H1 (cell line): ENCODE data around the gene SWT1. TPM values are rescaled to one million over a fixed set of nuclear protein-coding genes. Genes with fewer than 3 reads are reported as not detected.

Experiments
- BACH1 ChIP-seq: IDR thresholded peaks from 2 replicates; pipeline ENCODE4 v1.6.1; 2012; ENCODE audit warnings: low read length, improper control_type of control experiment
- KDM5A ChIP-seq: fragments of 200-600 bp; IDR thresholded peaks from 2 replicates; pipeline ENCODE4 v1.7.1; 2012; ENCODE audit warnings: mild to moderate bottlenecking, low read length, inconsistent platforms, mixed read lengths
- MAFK ChIP-seq: IDR thresholded peaks from 2 replicates; pipeline ENCODE4 v1.6.1; 2012; ENCODE audit warnings: low read depth, mild to moderate bottlenecking, improper control_type of control experiment, low read length
- POLR2A ChIP-seq, 2 experiments: IDR thresholded peaks; 1 replicate in 1 of 2; 2 replicates in 1 of 2; pipeline ENCODE4 v1.6.1; 2011; ENCODE audit warnings: low read depth in 2 of 2, low read length in 2 of 2, mild to moderate bottlenecking in 2 of 2; ENCODE audit errors: control extremely low read depth in 1 of 2
- SIN3A ChIP-seq, 2 experiments: IDR thresholded peaks in 1 of 2; conservative IDR thresholded peaks in 1 of 2; 2 replicates each; pipeline ENCODE4 v1.6.1; 2011 to 2012; ENCODE audit warnings: low read length in 2 of 2, improper control_type of control experiment in 1 of 2, low read depth in 1 of 2, mild to moderate bottlenecking in 1 of 2
- SP1 ChIP-seq: IDR thresholded peaks from 2 replicates; pipeline ENCODE4 v1.6.1; 2011; ENCODE audit warnings: low read depth, low read length
- SP2 ChIP-seq: IDR thresholded peaks from 2 replicates; pipeline ENCODE4 v1.6.1; 2012; ENCODE audit warnings: mild to moderate bottlenecking, low read length, inconsistent platforms
- SP4 ChIP-seq: IDR thresholded peaks from 2 replicates; pipeline ENCODE4 v1.6.1; 2012; ENCODE audit warnings: low read length, inconsistent platforms
- TAF1 ChIP-seq: IDR thresholded peaks from 2 replicates; pipeline ENCODE4 v1.6.1; 2011; ENCODE audit warnings: mild to moderate bottlenecking, low read depth, low read length
- polyA plus RNA-seq, 7 experiments: library from polyadenylated mRNA; depleted of rRNA in 3 of 7; stranded (reverse) in 5 of 7; unstranded in 2 of 7; fragments of >200 nt in 5 of 7; fragments of 200-250 nt in 2 of 7; gene quantifications; 1 replicate in 5 of 7; 2 replicates in 1 of 7; 4 replicates in 1 of 7; pipeline versions ENCODE4 v1.2.1 to v1.2.3, GENCODE V29; 2011 to 2013; ENCODE audit warnings: missing spikeins in 2 of 7, mixed read lengths in 2 of 7
- total RNA-seq: library from RNA; stranded (reverse); fragmentation: NEBNext Ultra II Directional; extraction: Animal tissue kit (Norgen Biotek cat#: 25700); gene quantifications from 2 replicates; pipeline ENCODE4 v1.2.1, GENCODE V29; 2021
- TF ChIP-seq, protein P1 (sequence below): fragments of 300-600 bp; sonication (generic); IDR thresholded peaks from 2 replicates; pipeline ENCODE4 v1.7.1; 2012; ENCODE audit warnings: low read length, moderate library complexity, mild to moderate bottlenecking, inconsistent platforms; ENCODE audit not compliant: insufficient replicate concordance

SWT1 gene
- total and polyA plus RNA-seq, 2 of the 8 experiments (the other 6 are each of a cell fraction or from before 2014, with no cell fraction given): 1.4 to 6.2 TPM

DNA sequence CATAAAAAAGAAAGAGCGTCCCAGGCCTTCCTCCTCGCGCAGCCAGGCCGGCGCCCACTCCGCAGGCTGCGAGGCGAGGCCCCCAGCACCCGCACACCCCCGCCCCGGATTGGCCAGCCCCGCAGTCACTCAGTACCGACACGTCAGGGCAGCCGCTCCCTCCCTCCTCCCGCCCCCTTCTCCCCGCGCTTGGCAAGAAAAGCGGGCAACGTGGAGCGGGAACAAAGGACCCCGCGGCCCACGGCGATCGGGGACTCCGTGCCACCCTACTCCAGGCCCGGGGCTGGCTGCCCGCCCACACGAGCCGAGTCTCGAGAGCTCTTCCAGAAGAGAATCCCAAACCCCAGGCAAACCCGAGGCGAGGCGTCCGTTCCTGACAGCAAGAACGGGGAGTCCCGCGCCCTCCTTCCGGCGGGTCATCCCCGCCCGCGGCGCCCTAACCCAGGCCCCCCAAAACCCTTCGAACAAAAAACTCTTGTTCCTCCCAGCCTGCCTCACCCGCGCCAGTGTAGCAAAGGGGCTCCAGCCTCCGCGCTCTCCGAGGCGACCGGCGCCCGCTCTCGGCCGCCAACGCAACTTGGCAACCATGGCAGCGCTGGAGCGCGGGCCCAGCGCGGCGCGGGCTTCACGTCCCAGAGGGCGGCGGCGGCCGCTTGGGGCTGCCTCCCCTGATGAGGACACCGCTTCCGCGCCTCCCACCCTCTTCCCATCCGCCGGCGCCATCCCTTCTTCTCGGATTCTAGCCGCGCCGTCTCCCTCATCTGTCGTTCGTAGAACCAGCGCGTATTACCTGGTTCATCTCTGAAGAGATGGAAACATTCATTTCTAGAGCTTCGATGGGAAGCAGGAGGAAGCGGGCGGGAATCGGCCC is 159.4 kb downstream of the SWT1 start (continued):
- no peak for TF ChIP-seq MAFK
- TF ChIP-seq TAF1: peak; percentile 72
- no peak for TF ChIP-seq BACH1
- TF ChIP-seq, protein P1, sequence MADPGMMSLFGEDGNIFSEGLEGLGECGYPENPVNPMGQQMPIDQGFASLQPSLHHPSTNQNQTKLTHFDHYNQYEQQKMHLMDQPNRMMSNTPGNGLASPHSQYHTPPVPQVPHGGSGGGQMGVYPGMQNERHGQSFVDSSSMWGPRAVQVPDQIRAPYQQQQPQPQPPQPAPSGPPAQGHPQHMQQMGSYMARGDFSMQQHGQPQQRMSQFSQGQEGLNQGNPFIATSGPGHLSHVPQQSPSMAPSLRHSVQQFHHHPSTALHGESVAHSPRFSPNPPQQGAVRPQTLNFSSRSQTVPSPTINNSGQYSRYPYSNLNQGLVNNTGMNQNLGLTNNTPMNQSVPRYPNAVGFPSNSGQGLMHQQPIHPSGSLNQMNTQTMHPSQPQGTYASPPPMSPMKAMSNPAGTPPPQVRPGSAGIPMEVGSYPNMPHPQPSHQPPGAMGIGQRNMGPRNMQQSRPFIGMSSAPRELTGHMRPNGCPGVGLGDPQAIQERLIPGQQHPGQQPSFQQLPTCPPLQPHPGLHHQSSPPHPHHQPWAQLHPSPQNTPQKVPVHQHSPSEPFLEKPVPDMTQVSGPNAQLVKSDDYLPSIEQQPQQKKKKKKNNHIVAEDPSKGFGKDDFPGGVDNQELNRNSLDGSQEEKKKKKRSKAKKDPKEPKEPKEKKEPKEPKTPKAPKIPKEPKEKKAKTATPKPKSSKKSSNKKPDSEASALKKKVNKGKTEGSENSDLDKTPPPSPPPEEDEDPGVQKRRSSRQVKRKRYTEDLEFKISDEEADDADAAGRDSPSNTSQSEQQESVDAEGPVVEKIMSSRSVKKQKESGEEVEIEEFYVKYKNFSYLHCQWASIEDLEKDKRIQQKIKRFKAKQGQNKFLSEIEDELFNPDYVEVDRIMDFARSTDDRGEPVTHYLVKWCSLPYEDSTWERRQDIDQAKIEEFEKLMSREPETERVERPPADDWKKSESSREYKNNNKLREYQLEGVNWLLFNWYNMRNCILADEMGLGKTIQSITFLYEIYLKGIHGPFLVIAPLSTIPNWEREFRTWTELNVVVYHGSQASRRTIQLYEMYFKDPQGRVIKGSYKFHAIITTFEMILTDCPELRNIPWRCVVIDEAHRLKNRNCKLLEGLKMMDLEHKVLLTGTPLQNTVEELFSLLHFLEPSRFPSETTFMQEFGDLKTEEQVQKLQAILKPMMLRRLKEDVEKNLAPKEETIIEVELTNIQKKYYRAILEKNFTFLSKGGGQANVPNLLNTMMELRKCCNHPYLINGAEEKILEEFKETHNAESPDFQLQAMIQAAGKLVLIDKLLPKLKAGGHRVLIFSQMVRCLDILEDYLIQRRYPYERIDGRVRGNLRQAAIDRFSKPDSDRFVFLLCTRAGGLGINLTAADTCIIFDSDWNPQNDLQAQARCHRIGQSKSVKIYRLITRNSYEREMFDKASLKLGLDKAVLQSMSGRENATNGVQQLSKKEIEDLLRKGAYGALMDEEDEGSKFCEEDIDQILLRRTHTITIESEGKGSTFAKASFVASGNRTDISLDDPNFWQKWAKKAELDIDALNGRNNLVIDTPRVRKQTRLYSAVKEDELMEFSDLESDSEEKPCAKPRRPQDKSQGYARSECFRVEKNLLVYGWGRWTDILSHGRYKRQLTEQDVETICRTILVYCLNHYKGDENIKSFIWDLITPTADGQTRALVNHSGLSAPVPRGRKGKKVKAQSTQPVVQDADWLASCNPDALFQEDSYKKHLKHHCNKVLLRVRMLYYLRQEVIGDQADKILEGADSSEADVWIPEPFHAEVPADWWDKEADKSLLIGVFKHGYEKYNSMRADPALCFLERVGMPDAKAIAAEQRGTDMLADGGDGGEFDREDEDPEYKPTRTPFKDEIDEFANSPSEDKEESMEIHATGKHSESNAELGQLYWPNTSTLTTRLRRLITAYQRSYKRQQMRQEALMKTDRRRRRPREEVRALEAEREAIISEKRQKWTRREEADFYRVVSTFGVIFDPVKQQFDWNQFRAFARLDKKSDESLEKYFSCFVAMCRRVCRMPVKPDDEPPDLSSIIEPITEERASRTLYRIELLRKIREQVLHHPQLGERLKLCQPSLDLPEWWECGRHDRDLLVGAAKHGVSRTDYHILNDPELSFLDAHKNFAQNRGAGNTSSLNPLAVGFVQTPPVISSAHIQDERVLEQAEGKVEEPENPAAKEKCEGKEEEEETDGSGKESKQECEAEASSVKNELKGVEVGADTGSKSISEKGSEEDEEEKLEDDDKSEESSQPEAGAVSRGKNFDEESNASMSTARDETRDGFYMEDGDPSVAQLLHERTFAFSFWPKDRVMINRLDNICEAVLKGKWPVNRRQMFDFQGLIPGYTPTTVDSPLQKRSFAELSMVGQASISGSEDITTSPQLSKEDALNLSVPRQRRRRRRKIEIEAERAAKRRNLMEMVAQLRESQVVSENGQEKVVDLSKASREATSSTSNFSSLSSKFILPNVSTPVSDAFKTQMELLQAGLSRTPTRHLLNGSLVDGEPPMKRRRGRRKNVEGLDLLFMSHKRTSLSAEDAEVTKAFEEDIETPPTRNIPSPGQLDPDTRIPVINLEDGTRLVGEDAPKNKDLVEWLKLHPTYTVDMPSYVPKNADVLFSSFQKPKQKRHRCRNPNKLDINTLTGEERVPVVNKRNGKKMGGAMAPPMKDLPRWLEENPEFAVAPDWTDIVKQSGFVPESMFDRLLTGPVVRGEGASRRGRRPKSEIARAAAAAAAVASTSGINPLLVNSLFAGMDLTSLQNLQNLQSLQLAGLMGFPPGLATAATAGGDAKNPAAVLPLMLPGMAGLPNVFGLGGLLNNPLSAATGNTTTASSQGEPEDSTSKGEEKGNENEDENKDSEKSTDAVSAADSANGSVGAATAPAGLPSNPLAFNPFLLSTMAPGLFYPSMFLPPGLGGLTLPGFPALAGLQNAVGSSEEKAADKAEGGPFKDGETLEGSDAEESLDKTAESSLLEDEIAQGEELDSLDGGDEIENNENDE: no peak
- TF ChIP-seq POLR2A (IDR thresholded peaks at IDR 0.05; ENCODE audit: control extremely low read depth in 1 of 2, low read depth in 2 of 2, low read length in 2 of 2): peak; percentile 65 to 71; a peak in 2 of 3 replicates
- TF ChIP-seq SP4: 0 out of 2 replicates have a peak, but pooled peaks have one; percentile 27
- peak in 1 of 2 experiments; percentile 67; a peak in 3 of 4 replicates for TF ChIP-seq SIN3A (conservative IDR thresholded peaks at IDR 0.05 in 1 of 2, IDR thresholded peaks at IDR 0.05 in 1 of 2; ENCODE audit: low read depth in 1 of 2, low read length in 2 of 2)
- peak; percentile 62; the same call in 1 of the 2 replicates for TF ChIP-seq SP1
- TF ChIP-seq SP2: peak; percentile 44
- TF ChIP-seq KDM5A: 0 out of 2 replicates have a peak, but pooled peaks have one; percentile 25
